K562 (cell line): ENCODE measurements around the gene ASCC2. TPM values are rescaled to one million over a fixed set of nuclear protein-coding genes. Genes with fewer than 3 reads are reported as not detected.

ENCODE experiments used
- ATAC-seq: fragments of 200-7000 bp; cut with Tn5 transposase; 3 replicates; pipeline ENCODE4 v1.9.1; 2020; ENCODE audit warnings: moderate library complexity
- BruUV-seq: library from RNA; stranded (reverse); fragments of 400-500 nt; replicated peaks from 2 replicates; lab custom pipeline; 2021; lab: Mats Ljungman, UMichigan
- CTCF ChIA-PET: fragments of 300-600 bp; formaldehyde crosslinking; extraction: SDS; loops from one replicate; lab custom pipeline; 2021; ENCODE audit warnings: low intra/inter-chr PET ratio; lab: Yijun Ruan, JAX
- POLR2A ChIA-PET: fragments of 300-600, 350-650 bp; sonication (Branson Sonifier 250); formaldehyde crosslinking; extraction: SDS; loops from one replicate; lab custom pipeline; 2021; ENCODE audit warnings: antibody characterized with exemption, inconsistent platforms; lab: Yijun Ruan, JAX
- DNase-seq, 4 experiments: peaks; one replicate each; pipeline versions ENCODE4 v3.0.0 to v3.0.0-alpha.2; 2011 to 2018; ENCODE audit warnings: low spot score in 3 of 4, mixed read lengths in 3 of 4; ENCODE audit errors: extremely low read depth in 1 of 4
- FAIRE-seq: peaks from 2 replicates; lab custom pipeline; 2011; peaks lifted over from hg19 to GRCh38; lab: Jason Lieb, UNC
- H2AFZ ChIP-seq: 2 replicates; pipeline ENCODE4 v1.6.0; 2011; ENCODE audit warnings: low read depth, low read length, control low read depth, inconsistent platforms
- H3K27ac ChIP-seq: fragments of 200-600 bp; 3 replicates; pipeline ENCODE4 v1.8.0; 2011; ENCODE audit warnings: low read depth, mild to moderate bottlenecking, control low read depth, inconsistent platforms, low read length, moderate library complexity, mixed read lengths; ENCODE audit errors: extremely low read depth
- H3K27me3 ChIP-seq, 2 experiments: fragments of 300-600 bp in 1 of 2; 2 replicates in 1 of 2; 3 replicates in 1 of 2; pipeline versions ENCODE4 v1.6.0 to v1.8.0; 2011; ENCODE audit warnings: inconsistent platforms in 2 of 2, low read length in 2 of 2, mild to moderate bottlenecking in 1 of 2, mixed read lengths in 1 of 2, moderate library complexity in 1 of 2; ENCODE audit not compliant: control insufficient read depth in 2 of 2, insufficient read depth in 2 of 2
- H3K36me3 ChIP-seq: fragments of 300-600 bp; 3 replicates; pipeline ENCODE4 v1.8.0; 2011; ENCODE audit warnings: mild to moderate bottlenecking, low read length, inconsistent platforms; ENCODE audit not compliant: control insufficient read depth, insufficient read depth
- H3K4me1 ChIP-seq, 2 experiments: fragments of 200-600 bp in 1 of 2; replicated peaks in 1 of 2; 2 replicates in 1 of 2; 3 replicates in 1 of 2; pipeline versions ENCODE4 v1.5.1 to v1.8.0; 2011; ENCODE audit warnings: inconsistent platforms in 2 of 2, low read length in 2 of 2, mild to moderate bottlenecking in 1 of 2, mixed read lengths in 1 of 2, moderate library complexity in 1 of 2; ENCODE audit not compliant: control insufficient read depth in 2 of 2, insufficient read depth in 2 of 2
- H3K4me2 ChIP-seq: 2 replicates; pipeline ENCODE4 v1.6.1; 2011; ENCODE audit warnings: low read length, control low read depth, inconsistent platforms, mixed read lengths; ENCODE audit not compliant: insufficient read depth
- H3K4me3 ChIP-seq: fragments of 200-600 bp; sonication (generic), shearing (Covaris generic); 2 replicates; pipeline ENCODE4 v1.5.1; 2016; ENCODE audit warnings: control low read depth, inconsistent platforms
- H3K79me2 ChIP-seq: fragments of 200-600 bp; 3 replicates; pipeline ENCODE4 v1.8.0; 2011; ENCODE audit warnings: low read length, inconsistent platforms; ENCODE audit not compliant: control insufficient read depth, insufficient read depth
- H3K9ac ChIP-seq, 2 experiments: 2 replicates each; pipeline versions ENCODE4 v1.6.0 to v1.6.1; 2011; ENCODE audit warnings: low read depth in 2 of 2, low read length in 2 of 2, control low read depth in 1 of 2, inconsistent platforms in 1 of 2, mild to moderate bottlenecking in 1 of 2, mixed read lengths in 1 of 2; ENCODE audit not compliant: insufficient read depth in 1 of 2
- H3K9me1 ChIP-seq: one replicate; pipeline ENCODE4 v1.6.0; 2011; ENCODE audit warnings: inconsistent platforms, mild to moderate bottlenecking, low read length, moderate library complexity; ENCODE audit not compliant: control insufficient read depth, insufficient read depth
- H3K9me3 ChIP-seq: replicated peaks from 2 replicates; pipeline ENCODE4 v1.5.1; 2011; ENCODE audit warnings: low read depth, low read length, inconsistent platforms; ENCODE audit not compliant: control insufficient read depth, insufficient read depth
- H4K20me1 ChIP-seq: replicated peaks from 2 replicates; pipeline ENCODE4 v1.6.1; 2011; ENCODE audit warnings: low read length, inconsistent platforms, mixed read lengths; ENCODE audit not compliant: control insufficient read depth, insufficient read depth
- ELF4 ChIP-seq: fragments of 450-650 bp; formaldehyde crosslinking; IDR thresholded peaks from 2 replicates; pipeline ENCODE4 v1.4.0; 2022; ENCODE audit warnings: missing genetic modification characterization
- POLR2G ChIP-seq: fragments of 200-400 bp; formaldehyde crosslinking; IDR thresholded peaks from 2 replicates; pipeline ENCODE4 v1.6.1; 2017; ENCODE audit warnings: low read depth, mild to moderate bottlenecking, antibody characterized with exemption, low read length, moderate library complexity
- RBM25 ChIP-seq: fragments of 200-400 bp; formaldehyde crosslinking; IDR thresholded peaks from 2 replicates; pipeline ENCODE4 v1.6.1; 2018; ENCODE audit warnings: low read length, low read depth, moderate library complexity; ENCODE audit not compliant: severe bottlenecking
- U2AF1 ChIP-seq: fragments of 200-400 bp; formaldehyde crosslinking; optimal IDR thresholded peaks from 2 replicates; pipeline ENCODE3; 2017; ENCODE audit warnings: mild to moderate bottlenecking, low read depth, low read length, moderate library complexity
- ZFP36 ChIP-seq: fragments of 150-350 bp; IDR thresholded peaks from 2 replicates; pipeline ENCODE4 v1.6.1; 2018; ENCODE audit warnings: low read length, low read depth; ENCODE audit not compliant: partially characterized antibody
- ZNF57 ChIP-seq: fragments of 450-650 bp; formaldehyde crosslinking; IDR thresholded peaks from 2 replicates; pipeline ENCODE4 v1.4.0; 2020; ENCODE audit warnings: mild to moderate bottlenecking, moderate library complexity
- WGBS: fragments of 100-300 bp; shearing (Covaris generic); methylation state at CpG from one replicate; pipeline ENCODE4 v1.1.6; 2016; ENCODE audit warnings: low coverage, mixed read lengths; ENCODE audit not compliant: insufficient coverage; ENCODE audit errors: missing lambda C conversion rate; 5-methylcytosine and 5-hydroxymethylcytosine counted together
- in situ Hi-C: fragments of 300-500 bp; cut with MboI; formaldehyde crosslinking; loops from 4 replicates; pipeline ENCODE4 v1.15.0; 2018; ENCODE audit warnings: inconsistent platforms, mixed read lengths
- intact Hi-C: fragments of 100-400 bp; cut with micrococcal nuclease; formaldehyde crosslinking; loops from 2 replicates; pipeline ENCODE4 v1.14.2; 2022
- polyA plus RNA-seq, 8 experiments: library from polyadenylated mRNA; depleted of rRNA in 4 of 8; stranded (reverse) in 5 of 8; unstranded in 3 of 8; fragments of >200 nt; fragmentation: Nextera tagmentation in 2 of 8; fragmentation: Illumina TruSeq in 1 of 8; extraction: Ambion mirVana in 2 of 8; extraction: Trizol in 1 of 8; gene quantifications; 2 replicates each; pipeline versions ENCODE4 v1.2.1 to v1.2.3, GENCODE V29; 2011 to 2014; ENCODE audit warnings: inconsistent platforms in 1 of 8, missing spikeins in 1 of 8
- total RNA-seq, 7 experiments: library from RNA; depleted of rRNA in 6 of 7; stranded (reverse); fragments of >200 nt in 6 of 7; fragmentation: Illumina TruSeq in 2 of 7; extraction: Trizol in 2 of 7; gene quantifications; 2 replicates each; pipeline versions ENCODE4 v1.2.1 to v1.2.3, GENCODE V29; 2011 to 2021; ENCODE audit warnings: low replicate concordance in 1 of 7

Gene ASCC2
- total and polyA plus RNA-seq, 9 of the 15 experiments (the other 6 are each of a cell fraction or from before 2014, with no cell fraction given) = 4.0 to 46.7 (median 26.8) TPM

- Histone ChIP-seq H2AFZ (no peak overlapping the region), H4K20me1 (no peaks in the 10 kb centered on the region), H3K9me1 (no peaks in the 10 kb centered on the region), H3K27ac (no peak overlapping the region), H3K4me2 (no peak overlapping the region), H3K36me3 (no peaks in the 10 kb centered on the region), H3K79me2 (no peaks in the 10 kb centered on the region), H3K27me3 (no peaks in the 10 kb centered on the region), H3K9ac (no peak overlapping the region), H3K4me1 (no peaks in the 10 kb centered on the region; a peak in 1 of 5 replicates), H3K9me3 (no peaks in the 10 kb centered on the region), H3K4me3 (no peak overlapping the region)
- no peak for TF ChIP-seq ELF4 (CRISPR knock-in tag)
- TF ChIP-seq POLR2G = no peak
- in situ Hi-C loops (no loop called here), intact Hi-C loops (no loop called here)
- peak; percentile 23 for FAIRE-seq
- POLR2A ChIA-PET = no interaction called here
- 33% methylated on average over 7 of the region's 7 CpGs for WGBS
- no peak for ATAC-seq
- CTCF ChIA-PET = no interaction called here
- BruUV-seq = no TSS peak
- no peak for DNase-seq
These were observed 79.9 kb downstream of the ASCC2 start for GRCh38 chr22:29758068-29758622.

GRCh38 chr22:29757096-29757495, 81.0 kb downstream of the ASCC2 start:
- 73% methylated on average over 1 of the region's 3 CpGs for WGBS
- Histone ChIP-seq H3K27ac (no peak overlapping the region), H3K4me3 (no peak overlapping the region), H3K4me1 (no peaks in the 10 kb centered on the region; a peak in 1 of 5 replicates), H3K4me2 (no peak overlapping the region), H3K27me3 (no peaks in the 10 kb centered on the region), H4K20me1 (no peaks in the 10 kb centered on the region), H3K9me1 (no peaks in the 10 kb centered on the region), H3K9me3 (no peaks in the 10 kb centered on the region), H3K79me2 (no peaks in the 10 kb centered on the region), H3K36me3 (no peaks in the 10 kb centered on the region), H3K9ac (no peak overlapping the region), H2AFZ (no peak overlapping the region)
- BruUV-seq = no TSS peak
- FAIRE-seq (no peak), ATAC-seq (no peak), DNase-seq (no peak)
- CTCF ChIA-PET = no interaction called here
- in situ Hi-C loops (no loop called here), intact Hi-C loops (no loop called here)
- TF ChIP-seq RBM25 = peak; percentile 50
- TF ChIP-seq ZFP36 = peak; percentile 52
- no peak for TF ChIP-seq ZNF57 (CRISPR knock-in tag)
- TF ChIP-seq U2AF1 = no peak
- POLR2A ChIA-PET = interaction anchor here (0.8 to 0.9 kb wide), 2 partner anchors 9 to 19 kb away, joined by 4 read pairs; no protein-coding TSS in a partner anchor
